A549 (cell line): Measurements from ENCODE around the gene UGT1A7. TPM values are rescaled to one million over a fixed set of nuclear protein-coding genes. Genes with fewer than 3 reads are reported as not detected.
A peak's percentile ranks its signal among the peaks of the same experiment; 100 is the strongest.

ENCODE experiments used
- ATAC-seq, 2 experiments: fragments of 200-7000 bp in 1 of 2; fragments of >200 bp in 1 of 2; cut with Nextera tagmentation in 1 of 2; cut with Tn5 transposase in 1 of 2; 3 replicates each; pipeline versions ENCODE4 v1.8.0 to v1.9.1; 2018 to 2020; ENCODE audit warnings: mild to moderate bottlenecking in 1 of 2, moderate library complexity in 1 of 2
- CTCF ChIA-PET: fragments of 300-600 bp; sonication (Branson Sonifier 250); formaldehyde crosslinking; extraction: SDS; loops from one replicate; lab custom pipeline; 2021; ENCODE audit warnings: antibody characterized with exemption, inconsistent platforms; lab: Yijun Ruan, JAX
- POLR2A ChIA-PET: fragments of 350-600 bp; formaldehyde crosslinking; extraction: SDS; loops from one replicate; lab custom pipeline; 2021; ENCODE audit warnings: antibody characterized with exemption, inconsistent platforms; lab: Yijun Ruan, JAX
- DNase-seq, 2 experiments: peaks; one replicate each; pipeline versions ENCODE4 v3.0.0 to v3.0.0-alpha.2; 2011 to 2016; ENCODE audit warnings: low read depth in 1 of 2, low spot score in 1 of 2
- FAIRE-seq: peaks from 2 replicates; lab custom pipeline; 2011; peaks lifted over from hg19 to GRCh38; lab: Jason Lieb, UNC
- H3K27ac ChIP-seq, 2 experiments: fragments of >200 bp; sonication (Bioruptor Twin); formaldehyde crosslinking; 3 replicates each; pipeline ENCODE4 v1.5.1; 2016 to 2017
- H3K4me1 ChIP-seq: fragments of >200 bp; sonication (Bioruptor Twin); formaldehyde crosslinking; 3 replicates; pipeline ENCODE4 v1.6.1; 2016
- H3K4me2 ChIP-seq: fragments of >200 bp; sonication (Bioruptor Twin); formaldehyde crosslinking; 3 replicates; pipeline ENCODE4 v1.6.1; 2016
- H3K4me3 ChIP-seq: fragments of >200 bp; sonication (Bioruptor Twin); formaldehyde crosslinking; 3 replicates; pipeline ENCODE4 v1.5.1; 2016
- H3K9me3 ChIP-seq: fragments of >200 bp; sonication (Bioruptor Twin); formaldehyde crosslinking; 3 replicates; pipeline ENCODE4 v1.6.1; 2016
- HOXA7 ChIP-seq: fragments of 250-450 bp; sonication (Bioruptor Pico); IDR thresholded peaks from 2 replicates; pipeline ENCODE4 v1.5.0; 2020; ENCODE audit warnings: mild to moderate bottlenecking, moderate library complexity
- HOXB13 ChIP-seq: fragments of 250-450 bp; sonication (Bioruptor Pico); IDR thresholded peaks from 2 replicates; pipeline ENCODE4 v1.5.0; 2020; ENCODE audit warnings: low read depth, mild to moderate bottlenecking, moderate library complexity
- HOXB5 ChIP-seq: fragments of 250-450 bp; sonication (Bioruptor Pico); IDR thresholded peaks from 2 replicates; pipeline ENCODE4 v1.5.0; 2020; ENCODE audit warnings: mild to moderate bottlenecking, moderate library complexity
- MAFK ChIP-seq: fragments of 450-650 bp; IDR thresholded peaks from 2 replicates; pipeline ENCODE4 v1.6.1; 2014; ENCODE audit not compliant: partially characterized antibody
- MYC ChIP-seq: IDR thresholded peaks from 2 replicates; pipeline ENCODE4 v1.6.1; 2012; ENCODE audit warnings: mild to moderate bottlenecking, inconsistent platforms, low read length, improper control_type of control experiment, borderline replicate concordance
- RFX5 ChIP-seq: fragments of 450-650 bp; IDR thresholded peaks from 2 replicates; pipeline ENCODE4 v1.7.1; 2014; ENCODE audit warnings: antibody characterized with exemption, mild to moderate bottlenecking, moderate library complexity
- TFCP2L1 ChIP-seq: fragments of 250-450 bp; sonication (Bioruptor Pico); IDR thresholded peaks from 2 replicates; pipeline ENCODE4 v1.5.0; 2021; ENCODE audit warnings: mild to moderate bottlenecking
- ZC3H11A ChIP-seq: fragments of 450-650 bp; IDR thresholded peaks from 2 replicates; pipeline ENCODE4 v1.6.1; 2014; ENCODE audit warnings: antibody characterized with exemption, mild to moderate bottlenecking
- ZFP36 ChIP-seq: fragments of 450-650 bp; IDR thresholded peaks from 2 replicates; pipeline ENCODE4 v1.6.1; 2014; ENCODE audit warnings: borderline replicate concordance; ENCODE audit not compliant: partially characterized antibody
- WGBS: methylation state at CpG from one replicate; pipeline ENCODE4 v1.1.6; 2017; ENCODE audit errors: missing lambda C conversion rate; 5-methylcytosine and 5-hydroxymethylcytosine counted together
- polyA plus RNA-seq, 4 experiments: library from polyadenylated mRNA; depleted of rRNA in 3 of 4; stranded (reverse); fragments of >200 nt; fragmentation: RNase III in 1 of 4; extraction: RNeasy Plus Mini Kit Qiagen cat#74134 plus additional on column Dnase treatment in 1 of 4; gene quantifications; 2 replicates in 3 of 4; 3 replicates in 1 of 4; pipeline ENCODE4 v1.2.3, GENCODE V29; 2011 to 2017
- TF ChIP-seq, protein P1 (sequence below): fragments of >200 bp; sonication (Bioruptor Twin); formaldehyde crosslinking; IDR thresholded peaks from 2 replicates; pipeline ENCODE4 v1.6.1; 2016
- TF ChIP-seq, protein P2 (sequence below): IDR thresholded peaks from 2 replicates; pipeline ENCODE4 v1.6.1; 2012
- TF ChIP-seq, protein P3 (sequence below): IDR thresholded peaks from 2 replicates; pipeline ENCODE4 v1.6.1; 2012; ENCODE audit warnings: low read depth, borderline replicate concordance
- TF ChIP-seq, protein P4 (sequence below): fragments of 250-450 bp; sonication (Bioruptor Pico); IDR thresholded peaks from 2 replicates; pipeline ENCODE4 v1.5.0; 2020; ENCODE audit warnings: low read depth, mild to moderate bottlenecking, moderate library complexity
- TF ChIP-seq, protein P5 (sequence below): fragments of 150-350 bp; IDR thresholded peaks from 2 replicates; pipeline ENCODE4 v1.6.1; 2014; ENCODE audit warnings: low read depth, mild to moderate bottlenecking, low read length
- TF ChIP-seq, protein P6 (sequence below): fragments of 450-650 bp; IDR thresholded peaks from 2 replicates; pipeline ENCODE4 v1.6.1; 2014; ENCODE audit warnings: antibody characterized with exemption
- TF ChIP-seq, protein P7 (sequence below): fragments of 200-600 bp; sonication (generic); IDR thresholded peaks from 2 replicates; pipeline ENCODE4 v1.6.1; 2016; ENCODE audit warnings: antibody characterized with exemption, mild to moderate bottlenecking, moderate library complexity
- TF ChIP-seq, protein P8 (sequence below): IDR thresholded peaks from 2 replicates; pipeline ENCODE4 v1.6.1; 2012

The UGT1A7 gene
- polyA plus RNA-seq, 2 of the 4 experiments (the other 2 are of a cell fraction), result 8.9 to 9.8 TPM

DNA sequence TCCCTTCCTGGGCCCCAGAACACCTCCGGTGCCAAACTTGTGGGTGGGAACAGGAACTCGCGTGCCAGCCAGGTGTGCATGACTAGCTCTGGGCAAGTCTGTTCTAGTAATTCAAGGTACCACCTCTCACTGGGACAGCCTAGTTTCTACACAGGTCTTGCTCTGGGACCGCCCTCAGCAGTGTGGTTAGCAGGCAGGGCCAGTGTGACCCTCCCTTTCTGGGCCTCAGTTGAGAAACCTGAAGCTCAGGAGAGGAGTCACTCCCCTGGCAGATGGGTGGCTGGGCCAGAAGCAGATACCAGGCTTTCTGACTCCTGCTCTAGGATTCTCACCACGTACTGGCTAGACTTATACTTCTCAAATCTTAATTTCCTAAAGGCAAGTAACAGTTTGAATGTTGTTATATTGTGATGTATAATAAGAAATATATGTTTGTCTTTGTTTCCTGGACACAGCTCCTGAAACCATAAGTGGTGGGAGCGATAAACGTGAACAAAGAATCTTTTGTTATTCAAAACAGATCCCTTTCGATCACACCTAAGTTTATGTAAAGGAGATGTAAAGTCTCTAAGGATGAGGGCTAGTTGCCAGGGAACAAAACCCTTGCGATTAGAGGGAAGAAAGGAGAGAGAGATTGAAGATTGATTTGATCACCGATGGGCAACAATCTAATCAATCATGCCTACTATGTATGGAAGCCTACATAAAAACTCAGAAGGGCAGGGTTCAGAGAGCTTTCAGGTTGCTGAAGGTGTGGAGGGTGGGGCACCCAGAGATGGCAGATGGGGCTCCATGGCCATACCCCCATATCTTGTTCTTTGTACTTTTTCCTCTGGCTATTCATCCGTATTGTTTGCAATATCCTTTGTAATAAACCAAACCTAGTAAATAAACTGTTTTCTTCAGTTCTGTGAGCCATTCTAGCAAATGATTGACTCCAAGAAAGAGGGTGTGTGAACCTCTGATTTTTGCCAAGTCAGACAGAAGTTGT, 10.0 kb downstream of the UGT1A7 start:
- H3K4me3 ChIP-seq, result no peak overlapping the region
- TF ChIP-seq ZC3H11A (no peak), MAFK (peak; percentile 15), HOXA7 (CRISPR knock-in tag) (no peak)
- TF ChIP-seq, protein P1, sequence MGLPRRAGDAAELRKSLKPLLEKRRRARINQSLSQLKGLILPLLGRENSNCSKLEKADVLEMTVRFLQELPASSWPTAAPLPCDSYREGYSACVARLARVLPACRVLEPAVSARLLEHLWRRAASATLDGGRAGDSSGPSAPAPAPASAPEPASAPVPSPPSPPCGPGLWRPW, result no peak
- TF ChIP-seq, protein P2, sequence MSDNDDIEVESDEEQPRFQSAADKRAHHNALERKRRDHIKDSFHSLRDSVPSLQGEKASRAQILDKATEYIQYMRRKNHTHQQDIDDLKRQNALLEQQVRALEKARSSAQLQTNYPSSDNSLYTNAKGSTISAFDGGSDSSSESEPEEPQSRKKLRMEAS, result no peak
- TF ChIP-seq, all 56 proteins: peak for 1
- H3K4me1 ChIP-seq, result peaks cover 52% of the 10 kb centered on the region
- ChIA-PET POLR2A (interaction anchor here (1.0 to 1.4 kb wide), 3 partner anchors 9 to 205 kb away, joined by 3 to 4 read pairs (median 4); partner anchors contain the start of gene USP40), CTCF (interaction anchor here (0.7 to 2.0 kb wide), 5 partner anchors 11 to 288 kb away, joined by 3 to 6 read pairs (median 4); no protein-coding TSS in a partner anchor)
- DNase-seq (no peak), FAIRE-seq (no peak), ATAC-seq (peak in 1 of 2 experiments; percentile 8; a peak in 1 of 6 replicates)
- 88% methylated on average over 10 of the region's 11 CpGs for WGBS
- H3K9me3 ChIP-seq, result peaks cover 54% of the 10 kb centered on the region
- peak overlapping the region; percentile 85 to 100 for H3K27ac ChIP-seq
- H3K4me2 ChIP-seq, result no peak overlapping the region; the same call in 2 of the 3 replicates

DNA sequence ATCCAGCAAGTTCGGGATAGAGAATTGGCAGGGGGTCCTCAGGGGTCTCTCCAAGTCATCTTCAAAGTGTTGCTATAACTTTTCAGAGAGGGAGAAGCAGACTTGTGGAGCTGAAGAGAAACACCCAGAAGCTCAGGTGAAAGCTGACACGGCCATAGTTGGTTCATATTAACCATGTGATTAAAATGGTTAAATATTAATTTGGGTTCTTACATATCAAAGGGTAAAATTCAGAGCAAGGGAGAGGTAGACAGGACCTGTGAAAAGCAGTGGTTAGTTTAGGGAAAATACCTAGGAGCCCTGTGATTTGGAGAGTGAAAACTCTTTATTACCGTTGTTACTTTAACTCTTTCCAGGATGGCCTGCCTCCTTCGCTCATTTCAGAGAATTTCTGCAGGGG, 10.9 kb downstream of the UGT1A7 start, which contains the start of gene UGT1A6:
TSS of gene UGT1A6 (plus strand) at position 243 of the 400 bp plus-strand sequence. CDS start at position 358, 115 bp downstream.
- CTCF ChIA-PET, result no interaction called here
- DNase-seq, result no peak
- Histone ChIP-seq H3K4me1 (peaks cover 52% of the 10 kb centered on the region), H3K9me3 (peaks cover 55% of the 10 kb centered on the region)
- TF ChIP-seq ZFP36, result no peak
- TF ChIP-seq, protein P3, sequence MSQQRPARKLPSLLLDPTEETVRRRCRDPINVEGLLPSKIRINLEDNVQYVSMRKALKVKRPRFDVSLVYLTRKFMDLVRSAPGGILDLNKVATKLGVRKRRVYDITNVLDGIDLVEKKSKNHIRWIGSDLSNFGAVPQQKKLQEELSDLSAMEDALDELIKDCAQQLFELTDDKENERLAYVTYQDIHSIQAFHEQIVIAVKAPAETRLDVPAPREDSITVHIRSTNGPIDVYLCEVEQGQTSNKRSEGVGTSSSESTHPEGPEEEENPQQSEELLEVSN, result no peak
- TF ChIP-seq, protein P4, sequence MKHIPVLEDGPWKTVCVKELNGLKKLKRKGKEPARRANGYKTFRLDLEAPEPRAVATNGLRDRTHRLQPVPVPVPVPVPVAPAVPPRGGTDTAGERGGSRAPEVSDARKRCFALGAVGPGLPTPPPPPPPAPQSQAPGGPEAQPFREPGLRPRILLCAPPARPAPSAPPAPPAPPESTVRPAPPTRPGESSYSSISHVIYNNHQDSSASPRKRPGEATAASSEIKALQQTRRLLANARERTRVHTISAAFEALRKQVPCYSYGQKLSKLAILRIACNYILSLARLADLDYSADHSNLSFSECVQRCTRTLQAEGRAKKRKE (CRISPR knock-in tag), result no peak
- TF ChIP-seq, protein P5, sequence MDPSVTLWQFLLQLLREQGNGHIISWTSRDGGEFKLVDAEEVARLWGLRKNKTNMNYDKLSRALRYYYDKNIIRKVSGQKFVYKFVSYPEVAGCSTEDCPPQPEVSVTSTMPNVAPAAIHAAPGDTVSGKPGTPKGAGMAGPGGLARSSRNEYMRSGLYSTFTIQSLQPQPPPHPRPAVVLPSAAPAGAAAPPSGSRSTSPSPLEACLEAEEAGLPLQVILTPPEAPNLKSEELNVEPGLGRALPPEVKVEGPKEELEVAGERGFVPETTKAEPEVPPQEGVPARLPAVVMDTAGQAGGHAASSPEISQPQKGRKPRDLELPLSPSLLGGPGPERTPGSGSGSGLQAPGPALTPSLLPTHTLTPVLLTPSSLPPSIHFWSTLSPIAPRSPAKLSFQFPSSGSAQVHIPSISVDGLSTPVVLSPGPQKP, result no peak
- TF ChIP-seq HOXB5 (CRISPR knock-in tag), result no peak
- TF ChIP-seq, protein P6, sequence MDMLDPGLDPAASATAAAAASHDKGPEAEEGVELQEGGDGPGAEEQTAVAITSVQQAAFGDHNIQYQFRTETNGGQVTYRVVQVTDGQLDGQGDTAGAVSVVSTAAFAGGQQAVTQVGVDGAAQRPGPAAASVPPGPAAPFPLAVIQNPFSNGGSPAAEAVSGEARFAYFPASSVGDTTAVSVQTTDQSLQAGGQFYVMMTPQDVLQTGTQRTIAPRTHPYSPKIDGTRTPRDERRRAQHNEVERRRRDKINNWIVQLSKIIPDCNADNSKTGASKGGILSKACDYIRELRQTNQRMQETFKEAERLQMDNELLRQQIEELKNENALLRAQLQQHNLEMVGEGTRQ, result no peak
- TF ChIP-seq TFCP2L1, result no peak
- TF ChIP-seq, protein P7, sequence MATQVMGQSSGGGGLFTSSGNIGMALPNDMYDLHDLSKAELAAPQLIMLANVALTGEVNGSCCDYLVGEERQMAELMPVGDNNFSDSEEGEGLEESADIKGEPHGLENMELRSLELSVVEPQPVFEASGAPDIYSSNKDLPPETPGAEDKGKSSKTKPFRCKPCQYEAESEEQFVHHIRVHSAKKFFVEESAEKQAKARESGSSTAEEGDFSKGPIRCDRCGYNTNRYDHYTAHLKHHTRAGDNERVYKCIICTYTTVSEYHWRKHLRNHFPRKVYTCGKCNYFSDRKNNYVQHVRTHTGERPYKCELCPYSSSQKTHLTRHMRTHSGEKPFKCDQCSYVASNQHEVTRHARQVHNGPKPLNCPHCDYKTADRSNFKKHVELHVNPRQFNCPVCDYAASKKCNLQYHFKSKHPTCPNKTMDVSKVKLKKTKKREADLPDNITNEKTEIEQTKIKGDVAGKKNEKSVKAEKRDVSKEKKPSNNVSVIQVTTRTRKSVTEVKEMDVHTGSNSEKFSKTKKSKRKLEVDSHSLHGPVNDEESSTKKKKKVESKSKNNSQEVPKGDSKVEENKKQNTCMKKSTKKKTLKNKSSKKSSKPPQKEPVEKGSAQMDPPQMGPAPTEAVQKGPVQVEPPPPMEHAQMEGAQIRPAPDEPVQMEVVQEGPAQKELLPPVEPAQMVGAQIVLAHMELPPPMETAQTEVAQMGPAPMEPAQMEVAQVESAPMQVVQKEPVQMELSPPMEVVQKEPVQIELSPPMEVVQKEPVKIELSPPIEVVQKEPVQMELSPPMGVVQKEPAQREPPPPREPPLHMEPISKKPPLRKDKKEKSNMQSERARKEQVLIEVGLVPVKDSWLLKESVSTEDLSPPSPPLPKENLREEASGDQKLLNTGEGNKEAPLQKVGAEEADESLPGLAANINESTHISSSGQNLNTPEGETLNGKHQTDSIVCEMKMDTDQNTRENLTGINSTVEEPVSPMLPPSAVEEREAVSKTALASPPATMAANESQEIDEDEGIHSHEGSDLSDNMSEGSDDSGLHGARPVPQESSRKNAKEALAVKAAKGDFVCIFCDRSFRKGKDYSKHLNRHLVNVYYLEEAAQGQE, result no peak
- no peak for TF ChIP-seq RFX5
- TF ChIP-seq MYC, result no peak
- TF ChIP-seq HOXB13 (CRISPR knock-in tag), result no peak
- TF ChIP-seq, protein P8, sequence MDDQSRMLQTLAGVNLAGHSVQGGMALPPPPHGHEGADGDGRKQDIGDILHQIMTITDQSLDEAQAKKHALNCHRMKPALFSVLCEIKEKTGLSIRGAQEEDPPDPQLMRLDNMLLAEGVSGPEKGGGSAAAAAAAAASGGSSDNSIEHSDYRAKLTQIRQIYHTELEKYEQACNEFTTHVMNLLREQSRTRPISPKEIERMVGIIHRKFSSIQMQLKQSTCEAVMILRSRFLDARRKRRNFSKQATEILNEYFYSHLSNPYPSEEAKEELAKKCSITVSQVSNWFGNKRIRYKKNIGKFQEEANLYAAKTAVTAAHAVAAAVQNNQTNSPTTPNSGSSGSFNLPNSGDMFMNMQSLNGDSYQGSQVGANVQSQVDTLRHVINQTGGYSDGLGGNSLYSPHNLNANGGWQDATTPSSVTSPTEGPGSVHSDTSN, result no peak
- TF ChIP-seq HOXA7 (CRISPR knock-in tag), result no peak
- TF ChIP-seq, all 56 proteins: peak for 0
- POLR2A ChIA-PET, result interaction anchor here (1.4 kb wide), 1 partner anchor 127 kb away, joined by 3 read pairs; the partner anchor contains the start of gene USP40
- peak within 1 kb of the TSS; percentile 85 to 100 for H3K27ac ChIP-seq
- no peak within 1 kb of the TSS for H3K4me2 ChIP-seq
- no peak for FAIRE-seq
- WGBS, result 79% methylated on average over 4 of the region's 4 CpGs
- ATAC-seq, result no peak
- H3K4me3 ChIP-seq, result no peak within 1 kb of the TSS
